OCI-LY7 (cell line): ENCODE measurements around the gene SIDT1. TPM values are rescaled to one million over a fixed set of nuclear protein-coding genes. Genes with fewer than 3 reads are reported as not detected.

Experiments
- BruUV-seq: library from RNA; stranded (reverse); fragments of 400-500 nt; replicated peaks from 2 replicates; lab custom pipeline; 2021; lab: Mats Ljungman, UMichigan
- CTCF ChIA-PET: fragments of 300-600 bp; sonication (Branson Sonifier 250); formaldehyde crosslinking; loops from one replicate; lab custom pipeline; 2022; ENCODE audit warnings: antibody characterized with exemption; ENCODE audit not compliant: unreplicated experiment; lab: Charles Lee
- POLR2A ChIA-PET: fragments of 300-600 bp; sonication (Branson Sonifier 250); formaldehyde crosslinking; loops from one replicate; lab custom pipeline; 2022; ENCODE audit warnings: antibody characterized with exemption; lab: Charles Lee
- DNase-seq: peaks from one replicate; pipeline ENCODE4 v3.0.0-alpha.2; 2015; ENCODE audit warnings: low spot score
- H2AFZ ChIP-seq: fragments of 200-600 bp; sonication (generic), shearing (Covaris generic); 2 replicates; pipeline ENCODE4 v1.6.1; 2014; ENCODE audit warnings: mild to moderate bottlenecking, antibody characterized with exemption, low read length, moderate library complexity
- H3K27ac ChIP-seq: fragments of 200-600 bp; sonication (generic); 2 replicates; pipeline ENCODE4 v1.5.1; 2014; ENCODE audit warnings: mixed run types, low read depth, mild to moderate bottlenecking, moderate library complexity, low read length, inconsistent platforms; ENCODE audit not compliant: poor library complexity, severe bottlenecking
- H3K36me3 ChIP-seq: fragments of 200-600 bp; sonication (generic); 2 replicates; pipeline ENCODE4 v1.6.1; 2014; ENCODE audit warnings: mild to moderate bottlenecking, antibody characterized with exemption, low read length, moderate library complexity, mixed read lengths; ENCODE audit not compliant: insufficient read depth
- H3K4me1 ChIP-seq: fragments of 200-600 bp; sonication (generic); 2 replicates; pipeline ENCODE4 v1.5.1; 2014; ENCODE audit warnings: mild to moderate bottlenecking, low read length; ENCODE audit not compliant: insufficient read depth, poor library complexity, severe bottlenecking
- H3K4me2 ChIP-seq: fragments of 200-600 bp; sonication (generic); 2 replicates; pipeline ENCODE4 v1.6.1; 2014; ENCODE audit warnings: mild to moderate bottlenecking, low read length
- H3K4me3 ChIP-seq: fragments of 200-600 bp; sonication (generic); 2 replicates; pipeline ENCODE4 v1.5.1; 2014; ENCODE audit warnings: mild to moderate bottlenecking, low read depth, low read length; ENCODE audit not compliant: poor library complexity, severe bottlenecking
- H3K79me2 ChIP-seq: fragments of 200-600 bp; sonication (generic); 2 replicates; pipeline ENCODE4 v1.6.1; 2016; ENCODE audit warnings: low read depth, mild to moderate bottlenecking, low read length, moderate library complexity, mixed read lengths; ENCODE audit not compliant: insufficient read depth
- H3K9me2 ChIP-seq: fragments of 200-600 bp; sonication (generic); 2 replicates; pipeline ENCODE4 v1.6.1; 2016; ENCODE audit warnings: mild to moderate bottlenecking, low read length, mixed read lengths; ENCODE audit not compliant: insufficient read depth
- H3K9me3 ChIP-seq: fragments of 200-600 bp; sonication (generic); 2 replicates; pipeline ENCODE4 v1.6.1; 2014; ENCODE audit warnings: mild to moderate bottlenecking, mixed run types, low read length, mixed read lengths
- H4K20me1 ChIP-seq: fragments of 200-600 bp; sonication (generic); 2 replicates; pipeline ENCODE4 v1.6.1; 2014; ENCODE audit warnings: mild to moderate bottlenecking, antibody characterized with exemption, low read length, moderate library complexity, mixed read lengths; ENCODE audit not compliant: insufficient read depth
- EZH2phosphoT487 ChIP-seq: fragments of 200-600 bp; sonication (generic); IDR thresholded peaks from 2 replicates; pipeline ENCODE4 v1.6.1; 2018; ENCODE audit warnings: low read depth, borderline replicate concordance, mild to moderate bottlenecking, mixed run types, antibody characterized with exemption, low read length, moderate library complexity, mixed read lengths
- intact Hi-C: fragments of 100-400 bp; cut with micrococcal nuclease; formaldehyde crosslinking; loops from one replicate; pipeline ENCODE4 v1.10.0; 2022; ENCODE audit not compliant: unreplicated experiment
- total RNA-seq, 2 experiments: library from RNA; depleted of rRNA in 1 of 2; stranded (reverse); fragments of >200 nt in 1 of 2; shearing (Covaris generic) in 1 of 2; gene quantifications; 2 replicates each; pipeline ENCODE4 v1.2.3, GENCODE V29; 2014 to 2022
- TF ChIP-seq, protein P1 (sequence below): fragments of 200-600 bp; sonication (generic); conservative IDR thresholded peaks from 2 replicates; pipeline ENCODE4 v1.5.1; 2014; ENCODE audit warnings: mild to moderate bottlenecking, antibody characterized with exemption, low read length, moderate library complexity, mixed read lengths

The SIDT1 gene
- total RNA-seq, 2 experiments from 2014 or later: 7.3 to 10.3 TPM

DNA sequence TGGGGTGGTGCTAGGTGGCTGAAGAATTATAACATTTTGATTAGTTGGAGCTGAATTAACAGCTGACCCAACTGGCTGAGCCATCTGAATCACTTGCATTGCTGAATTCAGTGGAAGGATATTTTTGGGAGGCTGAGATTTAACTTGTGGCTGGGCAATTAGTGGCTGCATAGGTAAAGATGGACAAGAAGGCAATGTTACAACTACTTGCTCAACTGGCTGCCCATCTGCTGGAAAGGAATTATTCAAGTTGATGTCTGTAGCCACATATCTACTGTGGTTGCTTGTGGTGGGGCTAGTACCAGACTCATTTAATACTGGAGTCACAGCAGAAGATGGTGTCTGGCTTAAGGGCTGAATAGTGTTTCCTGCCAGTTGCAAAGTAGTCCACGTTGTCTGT, 127.6 kb downstream of the SIDT1 start:
- H3K4me3 ChIP-seq: peak overlapping the region; percentile 48
- CTCF ChIA-PET: interaction anchor here (1.2 kb wide), 1 partner anchor 81 kb away, joined by 4 read pairs; no protein-coding TSS in a partner anchor
- intact Hi-C loops: loop anchor here (2.0 kb wide), 1 partner anchor 53 kb away; no protein-coding TSS in a partner anchor

GRCh38 chr3:113660458-113660857, 128.1 kb downstream of the SIDT1 start:
- peaks cover 35% of the 10 kb centered on the region for H3K36me3 ChIP-seq
- H3K4me3 ChIP-seq: no peak overlapping the region
- H3K79me2 ChIP-seq: no peaks in the 10 kb centered on the region
- peaks cover 39% of the 10 kb centered on the region for H3K4me1 ChIP-seq
- no peak for TF ChIP-seq EZH2phosphoT487
- TF ChIP-seq, protein P1, sequence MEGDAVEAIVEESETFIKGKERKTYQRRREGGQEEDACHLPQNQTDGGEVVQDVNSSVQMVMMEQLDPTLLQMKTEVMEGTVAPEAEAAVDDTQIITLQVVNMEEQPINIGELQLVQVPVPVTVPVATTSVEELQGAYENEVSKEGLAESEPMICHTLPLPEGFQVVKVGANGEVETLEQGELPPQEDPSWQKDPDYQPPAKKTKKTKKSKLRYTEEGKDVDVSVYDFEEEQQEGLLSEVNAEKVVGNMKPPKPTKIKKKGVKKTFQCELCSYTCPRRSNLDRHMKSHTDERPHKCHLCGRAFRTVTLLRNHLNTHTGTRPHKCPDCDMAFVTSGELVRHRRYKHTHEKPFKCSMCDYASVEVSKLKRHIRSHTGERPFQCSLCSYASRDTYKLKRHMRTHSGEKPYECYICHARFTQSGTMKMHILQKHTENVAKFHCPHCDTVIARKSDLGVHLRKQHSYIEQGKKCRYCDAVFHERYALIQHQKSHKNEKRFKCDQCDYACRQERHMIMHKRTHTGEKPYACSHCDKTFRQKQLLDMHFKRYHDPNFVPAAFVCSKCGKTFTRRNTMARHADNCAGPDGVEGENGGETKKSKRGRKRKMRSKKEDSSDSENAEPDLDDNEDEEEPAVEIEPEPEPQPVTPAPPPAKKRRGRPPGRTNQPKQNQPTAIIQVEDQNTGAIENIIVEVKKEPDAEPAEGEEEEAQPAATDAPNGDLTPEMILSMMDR: no peak
- DNase-seq: peak; percentile 20
- POLR2A ChIA-PET: interaction anchor here (0.5 to 2.8 kb wide), 6 partner anchors 8 to 296 kb away, joined by 3 to 8 read pairs (median 6); partner anchors contain the start of gene USF3
- H3K9me2 ChIP-seq: no peaks in the 10 kb centered on the region
- peak overlapping the region; percentile 72 for H3K4me2 ChIP-seq
- CTCF ChIA-PET: no interaction called here
- H4K20me1 ChIP-seq: no peaks in the 10 kb centered on the region
- no TSS peak for BruUV-seq
- intact Hi-C loops: no loop called here
- peak overlapping the region; percentile 88 for H3K27ac ChIP-seq
- H3K9me3 ChIP-seq: no peaks in the 10 kb centered on the region
- peak overlapping the region; percentile 2; the same call in 1 of the 2 replicates for H2AFZ ChIP-seq

More for the DNA sequence above, 127.6 kb downstream of the SIDT1 start:
- Histone ChIP-seq H3K4me2 (peak overlapping the region; percentile 72), H4K20me1 (no peaks in the 10 kb centered on the region), H3K4me1 (peaks cover 39% of the 10 kb centered on the region), H3K9me2 (no peaks in the 10 kb centered on the region), H2AFZ (peak overlapping the region; percentile 2; the same call in 1 of the 2 replicates), H3K79me2 (no peaks in the 10 kb centered on the region), H3K27ac (peak overlapping the region; percentile 88), H3K36me3 (peaks cover 35% of the 10 kb centered on the region), H3K9me3 (no peaks in the 10 kb centered on the region)
- BruUV-seq: no TSS peak
- peak; percentile 9 for DNase-seq
- TF ChIP-seq, protein P1: no peak
- no peak for TF ChIP-seq EZH2phosphoT487
- POLR2A ChIA-PET: interaction anchor here (0.5 to 2.8 kb wide), 7 partner anchors 9 to 144 kb away, joined by 3 to 8 read pairs (median 4); partner anchors contain the start of gene USF3

GRCh38 chr3:113660896-113661295, 128.5 kb downstream of the SIDT1 start:
- H3K9me3 ChIP-seq: no peaks in the 10 kb centered on the region
- peak overlapping the region; percentile 40 for H3K4me2 ChIP-seq
- H3K4me1 ChIP-seq: peaks cover 39% of the 10 kb centered on the region
- CTCF ChIA-PET: no interaction called here
- POLR2A ChIA-PET: interaction anchor here (0.7 to 2.8 kb wide), 4 partner anchors 10 to 295 kb away, joined by 3 to 8 read pairs (median 4); no protein-coding TSS in a partner anchor
- peaks cover 35% of the 10 kb centered on the region for H3K36me3 ChIP-seq
- H3K4me3 ChIP-seq: no peak overlapping the region
- BruUV-seq: no TSS peak
- TF ChIP-seq, protein P1: no peak
- no peak for TF ChIP-seq EZH2phosphoT487
- intact Hi-C loops: no loop called here
- DNase-seq: peak; percentile 39
- peak overlapping the region; percentile 88 for H3K27ac ChIP-seq
- no peaks in the 10 kb centered on the region for H3K9me2 ChIP-seq
- H2AFZ ChIP-seq: peak overlapping the region; percentile 2; the same call in 1 of the 2 replicates
- H3K79me2 ChIP-seq: no peaks in the 10 kb centered on the region
- H4K20me1 ChIP-seq: no peaks in the 10 kb centered on the region
